Measurements from ENCODE around the gene TMEM205.

Gene TMEM205

DNA sequence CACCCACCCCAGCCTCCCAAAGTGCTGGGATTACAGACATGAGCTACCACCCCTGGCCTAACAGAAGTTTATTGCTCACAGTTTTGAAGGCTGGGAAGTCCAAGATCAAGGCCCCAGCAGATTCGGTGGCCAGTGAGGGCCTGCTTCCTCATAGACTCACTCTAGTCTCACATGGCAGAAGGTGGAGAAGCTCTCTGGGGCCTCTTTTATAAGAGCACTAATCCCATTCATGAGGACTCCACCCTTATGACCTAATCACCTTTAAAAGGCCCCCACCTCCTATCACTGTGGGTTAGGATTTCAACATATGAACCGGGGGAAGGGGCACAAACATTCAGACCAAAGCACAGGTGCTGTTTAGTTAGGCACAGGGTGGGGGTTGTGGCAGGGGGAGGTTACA lies 21.5 kb upstream of the TMEM205 start:
- no peak for ATAC-seq
- no peak for TF ChIP-seq ZFP3 (CRISPR knock-in tag; IDR thresholded peaks at IDR 0.05)
- TF ChIP-seq ZNF565 (CRISPR knock-in tag; conservative IDR thresholded peaks at IDR 0.05; ENCODE audit: low read depth) = no peak
- no peak for TF ChIP-seq ZNF8 (CRISPR knock-in tag; IDR thresholded peaks at IDR 0.05)
- TF ChIP-seq OSR1 (CRISPR knock-in tag; IDR thresholded peaks at IDR 0.05) = no peak
- TF ChIP-seq, protein P1, sequence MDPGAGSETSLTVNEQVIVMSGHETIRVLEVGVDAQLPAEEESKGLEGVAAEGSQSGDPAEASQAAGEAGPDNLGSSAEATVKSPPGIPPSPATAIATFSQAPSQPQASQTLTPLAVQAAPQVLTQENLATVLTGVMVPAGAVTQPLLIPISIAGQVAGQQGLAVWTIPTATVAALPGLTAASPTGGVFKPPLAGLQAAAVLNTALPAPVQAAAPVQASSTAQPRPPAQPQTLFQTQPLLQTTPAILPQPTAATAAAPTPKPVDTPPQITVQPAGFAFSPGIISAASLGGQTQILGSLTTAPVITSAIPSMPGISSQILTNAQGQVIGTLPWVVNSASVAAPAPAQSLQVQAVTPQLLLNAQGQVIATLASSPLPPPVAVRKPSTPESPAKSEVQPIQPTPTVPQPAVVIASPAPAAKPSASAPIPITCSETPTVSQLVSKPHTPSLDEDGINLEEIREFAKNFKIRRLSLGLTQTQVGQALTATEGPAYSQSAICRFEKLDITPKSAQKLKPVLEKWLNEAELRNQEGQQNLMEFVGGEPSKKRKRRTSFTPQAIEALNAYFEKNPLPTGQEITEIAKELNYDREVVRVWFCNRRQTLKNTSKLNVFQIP (CRISPR knock-in tag; IDR thresholded peaks at IDR 0.05; ENCODE audit: borderline replicate concordance, low read depth) = no peak
- TF ChIP-seq, protein P2, sequence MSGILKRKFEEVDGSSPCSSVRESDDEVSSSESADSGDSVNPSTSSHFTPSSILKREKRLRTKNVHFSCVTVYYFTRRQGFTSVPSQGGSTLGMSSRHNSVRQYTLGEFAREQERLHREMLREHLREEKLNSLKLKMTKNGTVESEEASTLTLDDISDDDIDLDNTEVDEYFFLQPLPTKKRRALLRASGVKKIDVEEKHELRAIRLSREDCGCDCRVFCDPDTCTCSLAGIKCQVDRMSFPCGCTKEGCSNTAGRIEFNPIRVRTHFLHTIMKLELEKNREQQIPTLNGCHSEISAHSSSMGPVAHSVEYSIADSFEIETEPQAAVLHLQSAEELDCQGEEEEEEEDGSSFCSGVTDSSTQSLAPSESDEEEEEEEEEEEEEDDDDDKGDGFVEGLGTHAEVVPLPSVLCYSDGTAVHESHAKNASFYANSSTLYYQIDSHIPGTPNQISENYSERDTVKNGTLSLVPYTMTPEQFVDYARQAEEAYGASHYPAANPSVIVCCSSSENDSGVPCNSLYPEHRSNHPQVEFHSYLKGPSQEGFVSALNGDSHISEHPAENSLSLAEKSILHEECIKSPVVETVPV (CRISPR knock-in tag; IDR thresholded peaks at IDR 0.05) = no peak
- TF ChIP-seq GLIS3 (CRISPR knock-in tag; IDR thresholded peaks at IDR 0.05) = no peak
- TF ChIP-seq CSDC2 (CRISPR knock-in tag; IDR thresholded peaks at IDR 0.05) = no peak
- TF ChIP-seq, protein P3, sequence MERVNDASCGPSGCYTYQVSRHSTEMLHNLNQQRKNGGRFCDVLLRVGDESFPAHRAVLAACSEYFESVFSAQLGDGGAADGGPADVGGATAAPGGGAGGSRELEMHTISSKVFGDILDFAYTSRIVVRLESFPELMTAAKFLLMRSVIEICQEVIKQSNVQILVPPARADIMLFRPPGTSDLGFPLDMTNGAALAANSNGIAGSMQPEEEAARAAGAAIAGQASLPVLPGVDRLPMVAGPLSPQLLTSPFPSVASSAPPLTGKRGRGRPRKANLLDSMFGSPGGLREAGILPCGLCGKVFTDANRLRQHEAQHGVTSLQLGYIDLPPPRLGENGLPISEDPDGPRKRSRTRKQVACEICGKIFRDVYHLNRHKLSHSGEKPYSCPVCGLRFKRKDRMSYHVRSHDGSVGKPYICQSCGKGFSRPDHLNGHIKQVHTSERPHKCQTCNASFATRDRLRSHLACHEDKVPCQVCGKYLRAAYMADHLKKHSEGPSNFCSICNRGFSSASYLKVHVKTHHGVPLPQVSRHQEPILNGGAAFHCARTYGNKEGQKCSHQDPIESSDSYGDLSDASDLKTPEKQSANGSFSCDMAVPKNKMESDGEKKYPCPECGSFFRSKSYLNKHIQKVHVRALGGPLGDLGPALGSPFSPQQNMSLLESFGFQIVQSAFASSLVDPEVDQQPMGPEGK (CRISPR knock-in tag; IDR thresholded peaks at IDR 0.05; ENCODE audit: borderline replicate concordance) = no peak
- TF ChIP-seq ZFP30 (CRISPR knock-in tag; IDR thresholded peaks at IDR 0.05) = no peak
- TF ChIP-seq ZC3H10 (CRISPR knock-in tag; IDR thresholded peaks at IDR 0.05) = no peak
- no peak for TF ChIP-seq TOX (CRISPR knock-in tag; IDR thresholded peaks at IDR 0.05; ENCODE audit: borderline replicate concordance)
- TF ChIP-seq, protein P4, sequence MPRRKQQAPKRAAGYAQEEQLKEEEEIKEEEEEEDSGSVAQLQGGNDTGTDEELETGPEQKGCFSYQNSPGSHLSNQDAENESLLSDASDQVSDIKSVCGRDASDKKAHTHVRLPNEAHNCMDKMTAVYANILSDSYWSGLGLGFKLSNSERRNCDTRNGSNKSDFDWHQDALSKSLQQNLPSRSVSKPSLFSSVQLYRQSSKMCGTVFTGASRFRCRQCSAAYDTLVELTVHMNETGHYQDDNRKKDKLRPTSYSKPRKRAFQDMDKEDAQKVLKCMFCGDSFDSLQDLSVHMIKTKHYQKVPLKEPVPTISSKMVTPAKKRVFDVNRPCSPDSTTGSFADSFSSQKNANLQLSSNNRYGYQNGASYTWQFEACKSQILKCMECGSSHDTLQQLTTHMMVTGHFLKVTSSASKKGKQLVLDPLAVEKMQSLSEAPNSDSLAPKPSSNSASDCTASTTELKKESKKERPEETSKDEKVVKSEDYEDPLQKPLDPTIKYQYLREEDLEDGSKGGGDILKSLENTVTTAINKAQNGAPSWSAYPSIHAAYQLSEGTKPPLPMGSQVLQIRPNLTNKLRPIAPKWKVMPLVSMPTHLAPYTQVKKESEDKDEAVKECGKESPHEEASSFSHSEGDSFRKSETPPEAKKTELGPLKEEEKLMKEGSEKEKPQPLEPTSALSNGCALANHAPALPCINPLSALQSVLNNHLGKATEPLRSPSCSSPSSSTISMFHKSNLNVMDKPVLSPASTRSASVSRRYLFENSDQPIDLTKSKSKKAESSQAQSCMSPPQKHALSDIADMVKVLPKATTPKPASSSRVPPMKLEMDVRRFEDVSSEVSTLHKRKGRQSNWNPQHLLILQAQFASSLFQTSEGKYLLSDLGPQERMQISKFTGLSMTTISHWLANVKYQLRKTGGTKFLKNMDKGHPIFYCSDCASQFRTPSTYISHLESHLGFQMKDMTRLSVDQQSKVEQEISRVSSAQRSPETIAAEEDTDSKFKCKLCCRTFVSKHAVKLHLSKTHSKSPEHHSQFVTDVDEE (CRISPR knock-in tag; IDR thresholded peaks at IDR 0.05) = no peak
- TF ChIP-seq TCF4 (CRISPR knock-in tag; IDR thresholded peaks at IDR 0.05; ENCODE audit: borderline replicate concordance) = no peak
- no peak for TF ChIP-seq ARNTL (CRISPR knock-in tag; IDR thresholded peaks at IDR 0.05; ENCODE audit: borderline replicate concordance, low read depth)
- TF ChIP-seq PPARA (CRISPR knock-in tag; IDR thresholded peaks at IDR 0.05; ENCODE audit: borderline replicate concordance) = no peak
- no peak for TF ChIP-seq ESRRG (CRISPR knock-in tag; IDR thresholded peaks at IDR 0.05)
- no peak for TF ChIP-seq RARB (CRISPR knock-in tag; IDR thresholded peaks at IDR 0.05)
- TF ChIP-seq, protein P5, sequence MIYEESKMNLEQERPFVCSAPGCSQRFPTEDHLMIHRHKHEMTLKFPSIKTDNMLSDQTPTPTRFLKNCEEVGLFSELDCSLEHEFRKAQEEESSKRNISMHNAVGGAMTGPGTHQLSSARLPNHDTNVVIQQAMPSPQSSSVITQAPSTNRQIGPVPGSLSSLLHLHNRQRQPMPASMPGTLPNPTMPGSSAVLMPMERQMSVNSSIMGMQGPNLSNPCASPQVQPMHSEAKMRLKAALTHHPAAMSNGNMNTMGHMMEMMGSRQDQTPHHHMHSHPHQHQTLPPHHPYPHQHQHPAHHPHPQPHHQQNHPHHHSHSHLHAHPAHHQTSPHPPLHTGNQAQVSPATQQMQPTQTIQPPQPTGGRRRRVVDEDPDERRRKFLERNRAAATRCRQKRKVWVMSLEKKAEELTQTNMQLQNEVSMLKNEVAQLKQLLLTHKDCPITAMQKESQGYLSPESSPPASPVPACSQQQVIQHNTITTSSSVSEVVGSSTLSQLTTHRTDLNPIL (CRISPR knock-in tag; IDR thresholded peaks at IDR 0.05; ENCODE audit: low read depth) = no peak

DNA sequence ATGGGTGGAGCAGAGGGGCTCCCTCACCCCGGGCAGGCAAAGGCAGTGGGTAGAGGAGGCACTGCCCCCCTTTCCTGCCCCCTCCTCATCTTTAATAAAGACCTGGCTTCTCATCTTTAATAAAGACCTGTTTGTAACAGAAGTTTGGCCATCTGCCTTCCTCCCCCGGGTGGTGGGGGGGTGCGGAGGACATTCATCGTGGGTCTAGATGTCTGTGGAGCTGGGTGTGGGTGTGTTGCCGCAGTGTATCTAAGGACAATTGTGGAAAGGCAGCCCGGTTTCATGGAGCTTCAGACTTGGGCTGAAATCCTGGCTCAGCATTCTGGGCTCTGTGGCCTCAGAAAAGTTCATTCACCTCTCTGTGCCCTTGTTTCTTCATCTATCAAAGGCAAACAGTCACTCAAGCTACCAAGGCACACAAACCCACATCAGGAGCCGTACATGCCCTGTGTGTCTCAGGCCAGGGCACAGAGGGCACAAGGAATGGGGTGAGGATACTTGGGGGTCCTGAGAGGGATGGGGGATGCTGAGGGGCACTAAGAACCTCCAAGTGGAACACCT lies 19.6 kb upstream of the TMEM205 start:
- no peak for ATAC-seq
- TF ChIP-seq TCF4 (CRISPR knock-in tag; IDR thresholded peaks at IDR 0.05; ENCODE audit: borderline replicate concordance) = no peak
- TF ChIP-seq, protein P4 (CRISPR knock-in tag; IDR thresholded peaks at IDR 0.05) = no peak
- TF ChIP-seq ESRRG (CRISPR knock-in tag; IDR thresholded peaks at IDR 0.05) = no peak
- TF ChIP-seq, protein P5 (CRISPR knock-in tag; IDR thresholded peaks at IDR 0.05; ENCODE audit: low read depth) = no peak
- no peak for TF ChIP-seq GLIS3 (CRISPR knock-in tag; IDR thresholded peaks at IDR 0.05)
- TF ChIP-seq TOX (CRISPR knock-in tag; IDR thresholded peaks at IDR 0.05; ENCODE audit: borderline replicate concordance) = no peak
- no peak for TF ChIP-seq ZNF565 (CRISPR knock-in tag; conservative IDR thresholded peaks at IDR 0.05; ENCODE audit: low read depth)
- TF ChIP-seq ZC3H10 (CRISPR knock-in tag; IDR thresholded peaks at IDR 0.05) = no peak
- no peak for TF ChIP-seq CSDC2 (CRISPR knock-in tag; IDR thresholded peaks at IDR 0.05)
